Head of caudate nucleus (tissue), 42 donors: ENCODE data around the gene NCBP2.

Source experiments
- DNase-seq, 42 donors: peaks; one replicate each; pipeline versions ENCODE4 v3.0.0 to v3.0.0-alpha.2; 2020 to 2021; ENCODE audit warnings: mixed read lengths in 7 of 42
- intact Hi-C: fragments of 100-400 bp; cut with DNase I; formaldehyde crosslinking; loops from one replicate; pipeline ENCODE4 v1.15.0; 2022

Gene NCBP2

GRCh38 chr3:196903740-196904139 lies 38.6 kb downstream of the NCBP2 start:
- intact Hi-C loops, result no loop called here
- no peak for DNase-seq

GRCh38 chr3:196902296-196902695 lies 40.0 kb downstream of the NCBP2 start:
- intact Hi-C loops, result no loop called here
- DNase-seq, result no peak

- no peak for DNase-seq
- intact Hi-C loops, result no loop called here
These were observed 40.6 kb downstream of the NCBP2 start for GRCh38 chr3:196901768-196902167.

GRCh38 chr3:196896229-196896628 lies 46.1 kb downstream of the NCBP2 start:
- intact Hi-C loops, result no loop called here
- no peak for DNase-seq

GRCh38 chr3:196894557-196895295 lies 47.6 kb downstream of the NCBP2 start:
- no peak for DNase-seq
- intact Hi-C loops, result no loop called here

GRCh38 chr3:196889844-196890708 lies 52.3 kb downstream of the NCBP2 start:
- no peak for DNase-seq
- intact Hi-C loops, result no loop called here

- intact Hi-C loops, result no loop called here
- DNase-seq, result no peak
These were observed 56.2 kb downstream of the NCBP2 start for GRCh38 chr3:196886144-196886543.
